GM21360 (cell line): ENCODE results near the gene PPP1R2.

Experiments
- ATAC-seq: cut with Tn5 transposase; IDR thresholded peaks from one replicate; pipeline ENCODE4 v1.9.1; 2021; ENCODE audit warnings: mild to moderate bottlenecking, moderate library complexity; ENCODE audit not compliant: unreplicated experiment

PPP1R2 gene

GRCh38 chr3:195566797-195567196 is 23.7 kb upstream of the PPP1R2 start:
- ATAC-seq, result no peak

- no peak for ATAC-seq
Measured at GRCh38 chr3:195565716-195566115, 22.6 kb upstream of the PPP1R2 start.

DNA sequence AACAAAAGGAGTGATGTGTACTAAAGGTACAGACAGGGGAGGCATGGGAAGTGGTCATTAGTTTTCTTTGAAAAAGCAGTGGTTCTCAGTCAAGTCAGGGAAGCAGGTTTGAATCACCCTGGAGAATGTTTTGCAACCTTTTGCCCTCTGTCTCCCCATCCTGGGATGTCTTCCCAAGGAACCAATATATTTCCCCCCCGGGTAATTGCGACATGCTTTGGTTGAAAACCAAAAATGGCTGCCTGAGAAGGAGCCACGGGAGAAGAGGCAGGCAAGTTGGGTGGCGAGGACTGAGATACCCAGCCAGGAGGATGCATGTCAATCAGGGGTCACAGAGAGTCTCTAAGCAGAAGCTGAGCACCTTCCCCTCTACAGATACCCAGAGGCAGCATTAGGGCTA is 20.2 kb upstream of the PPP1R2 start:
- no peak for ATAC-seq

DNA sequence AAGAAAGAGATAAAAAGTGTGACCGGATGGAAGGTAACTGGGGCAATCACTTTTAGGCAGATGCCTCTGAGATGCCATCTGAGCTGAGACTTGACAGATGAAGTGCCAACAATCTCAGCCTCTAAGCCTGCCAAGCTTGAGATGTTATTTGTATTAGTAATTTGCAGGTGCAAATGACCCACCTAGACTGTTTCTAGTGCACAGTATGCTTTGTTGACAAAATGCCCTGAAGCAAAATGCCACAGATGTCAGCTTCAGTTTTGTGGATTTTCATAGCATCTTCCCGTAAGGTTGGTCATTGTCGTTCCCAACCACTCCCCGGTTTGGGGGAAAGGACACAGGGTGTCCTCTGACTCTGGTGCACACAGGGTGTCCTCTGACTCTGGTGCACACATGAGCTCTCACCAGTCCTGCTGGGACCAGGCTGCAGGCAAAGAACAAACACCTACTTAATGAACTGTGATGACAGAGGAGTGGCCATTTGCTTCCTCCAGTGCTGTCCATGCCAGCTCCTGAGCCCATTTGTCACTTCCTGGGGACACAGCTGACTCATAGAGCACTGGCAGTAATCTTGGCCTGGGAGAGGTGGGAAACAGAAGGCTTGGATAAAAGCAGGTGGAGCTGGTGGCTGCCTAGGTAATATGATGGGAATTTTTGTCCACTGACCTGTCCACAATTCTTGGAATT is 16.7 kb upstream of the PPP1R2 start:
- ATAC-seq, result no peak

DNA sequence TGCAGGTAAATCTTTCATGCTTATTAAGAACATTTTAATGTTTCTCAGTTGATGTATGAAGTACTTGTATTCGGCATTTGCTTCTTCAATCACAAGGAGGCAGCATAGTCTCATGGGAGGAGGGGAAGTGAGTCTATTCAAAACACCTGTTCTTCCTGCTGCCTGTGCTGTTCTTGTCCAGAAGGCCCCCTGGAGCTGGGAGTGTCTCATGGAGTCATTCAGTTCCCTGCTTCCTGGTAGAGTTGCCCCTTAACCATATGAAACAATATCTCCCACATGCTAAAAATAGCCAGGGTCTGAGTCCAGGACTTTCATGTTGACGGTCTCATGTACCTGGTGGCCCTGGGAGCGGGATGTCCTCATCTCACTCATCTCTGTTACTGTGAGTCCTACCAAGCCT is 15.5 kb upstream of the PPP1R2 start:
- ATAC-seq, result no peak

GRCh38 chr3:195557322-195557721 is 14.2 kb upstream of the PPP1R2 start:
- no peak for ATAC-seq

GRCh38 chr3:195556390-195556789 is 13.3 kb upstream of the PPP1R2 start:
- no peak for ATAC-seq

DNA sequence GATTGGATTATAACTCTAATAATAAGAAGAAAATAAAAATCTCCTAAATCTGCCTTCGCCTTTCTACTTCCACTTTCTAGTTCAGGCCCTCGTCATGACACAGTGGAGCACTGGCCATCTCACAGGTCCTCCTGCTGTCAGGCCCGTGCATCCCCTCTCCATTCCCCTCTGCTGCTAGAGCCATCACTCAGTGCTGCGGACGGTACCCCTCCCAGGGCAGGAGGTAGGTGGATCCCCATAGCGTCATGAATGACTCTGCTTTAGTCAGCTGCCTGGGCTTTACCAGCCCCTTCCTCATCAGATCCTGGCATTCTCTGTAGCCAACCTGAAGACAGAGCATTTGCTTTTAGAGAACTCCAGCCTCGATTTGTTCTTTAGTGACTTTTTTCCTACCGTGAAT is 12.0 kb upstream of the PPP1R2 start:
- ATAC-seq, result no peak

GRCh38 chr3:195554458-195554857 is 11.3 kb upstream of the PPP1R2 start:
- no peak for ATAC-seq

DNA sequence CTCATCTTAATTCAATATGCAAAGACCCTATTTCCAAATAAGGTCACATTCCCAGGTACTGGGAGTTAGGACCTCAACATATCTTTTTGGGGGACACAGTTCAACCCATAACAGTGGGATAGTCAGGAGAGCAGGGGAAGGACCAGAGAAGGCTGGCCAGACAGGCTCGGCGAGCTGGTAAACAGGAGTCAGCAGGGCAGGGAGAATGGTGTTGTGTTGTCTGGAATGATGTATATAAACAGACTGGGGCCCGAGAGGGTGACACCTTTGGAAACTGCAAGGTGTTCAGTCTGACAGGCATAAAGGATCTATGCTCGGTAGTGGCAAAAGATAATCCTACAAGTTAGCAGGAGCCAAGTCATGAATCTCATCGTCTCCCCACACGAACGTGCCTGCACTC is 10.1 kb upstream of the PPP1R2 start:
- no peak for ATAC-seq

- no peak for ATAC-seq
Measured at GRCh38 chr3:195551381-195551978, 8.4 kb upstream of the PPP1R2 start.

GRCh38 chr3:195550723-195551122 is 7.6 kb upstream of the PPP1R2 start:
- ATAC-seq, result no peak

- ATAC-seq, result peak; percentile 55
Measured at GRCh38 chr3:195549931-195550519, 6.9 kb upstream of the PPP1R2 start.

DNA sequence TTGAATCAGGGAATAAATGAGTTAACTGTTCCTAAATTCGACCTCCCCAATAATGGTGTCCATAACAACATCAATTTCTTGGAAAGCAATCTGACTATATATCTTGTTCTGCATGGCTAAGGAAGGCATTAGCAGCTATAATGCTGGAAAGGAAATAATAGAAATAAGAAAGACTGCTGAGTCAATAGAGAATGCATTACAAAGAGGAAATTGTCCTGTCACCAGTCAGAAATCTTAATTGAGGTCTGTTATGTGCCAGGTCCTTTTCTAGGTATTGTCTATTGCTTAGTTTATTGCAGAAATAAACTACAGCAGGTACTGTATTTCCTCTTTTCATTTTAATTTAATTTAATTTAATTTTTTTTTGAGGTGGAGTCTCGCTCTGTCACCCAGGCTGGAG is 5.9 kb upstream of the PPP1R2 start:
- no peak for ATAC-seq

- ATAC-seq, result no peak
Measured at GRCh38 chr3:195548501-195548900, 5.4 kb upstream of the PPP1R2 start.

DNA sequence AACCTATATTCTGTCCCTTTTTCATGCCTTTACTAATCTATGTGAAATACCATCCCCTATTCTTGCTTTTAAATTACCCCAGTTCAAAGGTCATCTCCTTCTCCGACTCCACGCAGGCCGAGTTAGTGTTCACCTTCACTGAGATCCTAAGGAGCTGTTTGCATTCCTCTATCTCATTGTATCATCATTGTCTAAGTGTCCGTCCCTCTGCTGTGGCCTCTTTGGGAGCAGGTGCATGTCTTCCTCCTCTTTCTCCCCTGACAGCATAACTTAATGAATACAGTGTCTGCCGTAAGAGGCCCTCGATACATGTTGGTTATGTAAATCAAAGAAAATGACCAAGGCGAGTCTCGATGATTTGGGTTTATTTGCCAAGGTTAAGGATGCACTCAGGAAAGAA is 4.9 kb upstream of the PPP1R2 start:
- ATAC-seq, result no peak

- ATAC-seq, result no peak
Measured at GRCh38 chr3:195546130-195546560, 3.0 kb upstream of the PPP1R2 start.

DNA sequence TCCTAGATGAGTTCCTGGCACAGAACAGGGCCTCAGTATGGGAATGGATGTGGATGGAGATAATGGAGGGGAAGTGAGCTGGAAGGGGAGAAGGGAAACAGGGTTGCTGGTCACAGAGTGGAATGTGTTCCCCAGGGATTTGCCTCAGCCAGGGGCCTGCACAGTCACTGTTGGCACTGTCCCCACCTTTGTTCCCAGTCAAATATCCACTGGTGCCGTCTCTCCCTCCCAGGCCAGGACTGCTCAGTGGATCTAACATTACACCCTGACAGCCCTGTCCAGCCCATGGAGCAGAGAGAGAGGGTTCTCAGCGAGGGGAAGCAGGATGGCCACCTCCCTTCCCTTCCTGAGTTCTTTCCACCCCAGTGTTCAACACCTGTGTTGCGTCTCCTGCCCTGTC is 1.5 kb upstream of the PPP1R2 start:
- ATAC-seq, result no peak

- ATAC-seq, result no peak
Measured at GRCh38 chr3:195544230-195544536, 1.1 kb upstream of the PPP1R2 start.

DNA sequence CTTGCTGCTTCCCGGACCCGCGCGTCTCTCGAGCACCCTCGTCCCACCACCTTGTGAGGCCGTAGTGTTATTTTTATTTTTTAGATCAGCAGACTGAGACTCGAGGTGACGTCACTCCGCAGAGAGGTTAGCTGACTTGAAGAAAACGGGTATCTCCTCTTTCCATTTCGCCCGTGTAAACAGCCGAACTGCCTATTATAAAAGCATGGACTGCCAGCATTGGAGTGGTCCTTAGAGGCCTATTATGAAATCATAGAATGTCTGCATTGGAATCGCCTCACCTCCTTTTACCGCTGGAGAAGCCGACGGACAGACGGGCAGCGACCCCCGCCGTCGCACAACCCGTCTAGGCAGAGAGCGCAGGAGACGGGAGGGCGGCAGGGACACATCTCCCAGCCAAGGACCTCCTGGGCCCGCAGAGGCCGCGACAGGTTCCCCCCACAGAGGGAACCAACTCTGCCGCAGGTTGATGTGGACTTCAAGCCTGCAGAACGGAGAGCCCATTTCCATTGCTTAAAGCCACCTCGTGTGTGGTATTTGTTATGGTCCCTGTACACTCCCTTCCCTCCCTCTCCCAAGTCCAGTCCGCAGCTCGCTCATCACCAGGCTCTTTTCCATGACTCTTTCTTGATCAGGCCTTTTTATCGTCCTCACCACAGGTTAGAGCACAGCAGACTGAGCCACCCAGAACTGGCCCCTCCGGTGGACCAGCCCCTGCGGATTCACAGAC is 540 bp upstream of the PPP1R2 start:
- ATAC-seq, result no peak

DNA sequence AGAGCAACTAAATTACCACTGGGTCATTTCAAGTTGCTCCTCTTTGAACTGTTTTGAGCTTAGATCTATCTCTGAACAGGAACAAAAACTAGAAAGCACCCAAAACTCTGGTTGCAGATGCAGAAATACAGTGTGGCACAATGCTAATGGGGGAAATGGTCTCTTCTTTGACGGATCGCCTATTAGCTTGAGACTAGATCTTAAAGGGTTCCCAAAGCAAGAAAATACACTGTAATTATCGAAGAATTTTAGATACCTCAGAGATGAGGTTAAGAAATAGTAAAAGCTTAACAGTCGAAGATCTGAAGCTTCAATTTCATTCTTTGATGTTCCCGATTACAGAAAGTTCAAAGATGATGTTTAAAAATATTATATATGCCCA is 818 bp downstream of the PPP1R2 start:
- no peak for ATAC-seq

GRCh38 chr3:195540511-195540910 is 2.6 kb downstream of the PPP1R2 start:
- no peak for ATAC-seq
